Femur (tissue), 1 donor: ENCODE measurements around the gene RXYLT1.
A peak's percentile ranks its signal among the peaks of the same experiment; 100 is the strongest.
"Not testable (repeated sequence)": the region's sequence is repeated elsewhere in the genome, so short reads cannot be mapped to it uniquely, and the experiment has no call there.

Source experiments
- DNase-seq: peaks from one replicate; pipeline ENCODE4 v3.0.0-alpha.2; 2017

RXYLT1 gene, protein sequence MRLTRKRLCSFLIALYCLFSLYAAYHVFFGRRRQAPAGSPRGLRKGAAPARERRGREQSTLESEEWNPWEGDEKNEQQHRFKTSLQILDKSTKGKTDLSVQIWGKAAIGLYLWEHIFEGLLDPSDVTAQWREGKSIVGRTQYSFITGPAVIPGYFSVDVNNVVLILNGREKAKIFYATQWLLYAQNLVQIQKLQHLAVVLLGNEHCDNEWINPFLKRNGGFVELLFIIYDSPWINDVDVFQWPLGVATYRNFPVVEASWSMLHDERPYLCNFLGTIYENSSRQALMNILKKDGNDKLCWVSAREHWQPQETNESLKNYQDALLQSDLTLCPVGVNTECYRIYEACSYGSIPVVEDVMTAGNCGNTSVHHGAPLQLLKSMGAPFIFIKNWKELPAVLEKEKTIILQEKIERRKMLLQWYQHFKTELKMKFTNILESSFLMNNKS

DNA sequence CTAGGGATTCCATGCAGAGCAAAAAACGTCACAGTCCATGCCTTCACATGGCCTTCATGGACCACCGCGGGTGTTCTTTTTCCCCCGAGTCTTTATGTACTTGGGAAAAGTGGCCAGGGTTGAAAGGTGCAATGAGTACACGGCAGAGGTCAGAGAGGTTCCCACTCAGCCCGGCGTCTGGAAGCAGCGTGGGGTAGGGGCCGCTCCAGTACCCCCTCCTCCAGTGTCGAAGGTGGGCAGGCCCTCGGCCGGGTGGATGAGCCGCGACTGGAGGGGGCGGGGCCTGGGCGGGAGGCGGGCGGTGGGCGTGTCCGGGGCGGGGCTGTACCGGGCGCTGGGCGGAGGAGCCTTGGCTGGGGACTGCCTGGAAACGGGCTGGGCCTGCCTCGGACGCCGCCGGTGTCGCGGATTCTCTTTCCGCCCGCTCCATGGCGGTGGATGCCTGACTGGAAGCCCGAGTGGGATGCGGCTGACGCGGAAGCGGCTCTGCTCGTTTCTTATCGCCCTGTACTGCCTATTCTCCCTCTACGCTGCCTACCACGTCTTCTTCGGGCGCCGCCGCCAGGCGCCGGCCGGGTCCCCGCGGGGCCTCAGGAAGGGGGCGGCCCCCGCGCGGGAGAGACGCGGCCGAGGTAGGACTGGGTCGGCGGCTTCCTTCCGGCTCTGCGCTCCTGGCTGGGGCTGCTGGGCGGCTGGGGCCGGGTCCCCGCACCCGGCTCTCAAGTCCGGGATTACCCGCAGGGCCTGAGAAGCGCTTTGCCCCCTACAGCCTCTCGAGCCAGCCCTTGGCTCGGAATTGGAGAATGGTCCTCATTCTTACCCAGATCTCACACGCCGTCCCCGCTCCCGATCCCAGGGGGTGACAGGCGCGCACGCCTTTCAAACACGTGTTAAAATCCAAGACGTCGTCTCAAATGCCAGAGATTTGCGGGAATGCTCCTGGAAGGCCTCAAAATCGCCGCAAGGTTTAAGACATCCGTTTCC is at the start of gene RXYLT1:
Gene RXYLT1, plus strand, starts transcription at position 412 of the 984 bp plus-strand sequence. Its CDS starts 52 bp downstream, at position 464.
- DNase-seq = peak; percentile 95

DNA sequence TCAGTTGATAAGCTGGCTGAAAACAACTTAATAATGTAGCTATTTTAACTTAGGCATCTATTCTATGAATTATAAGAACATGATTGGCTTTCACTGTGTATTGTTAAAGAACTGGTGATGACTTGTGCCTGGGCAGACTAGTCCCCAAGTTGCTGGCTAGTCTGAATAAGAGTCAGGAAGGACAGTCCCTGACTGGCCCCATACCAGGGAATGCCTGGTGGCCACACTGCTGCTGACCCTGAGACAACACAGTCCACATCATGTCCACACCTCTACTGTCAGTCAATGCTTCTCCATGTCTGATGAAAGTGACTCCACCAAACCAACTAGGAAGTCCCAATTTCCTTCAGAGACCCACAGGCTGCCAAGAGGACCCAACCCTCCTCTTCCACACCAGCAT is 46.9 kb upstream of the RXYLT1 start:
- DNase-seq = not testable (repeated sequence)

DNA sequence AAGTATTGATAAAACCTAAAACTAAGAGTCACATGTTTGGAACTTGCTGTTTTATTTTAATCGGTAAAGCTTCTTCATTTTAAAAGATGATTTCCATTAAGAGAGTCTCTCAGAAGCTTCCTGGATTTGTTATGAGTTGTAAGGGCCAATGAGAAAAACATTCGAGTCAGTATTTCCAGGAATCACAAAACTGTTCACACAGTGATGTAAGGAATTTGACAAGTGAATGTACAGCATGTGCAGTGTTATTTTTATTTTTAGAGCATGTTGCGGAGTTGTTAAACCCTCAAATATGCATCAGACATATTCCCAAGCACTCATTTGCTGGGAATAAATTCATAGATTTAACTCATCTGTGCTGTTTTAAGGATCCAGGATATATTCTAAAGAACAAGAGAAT is 46.1 kb upstream of the RXYLT1 start:
- not testable (repeated sequence) for DNase-seq

DNA sequence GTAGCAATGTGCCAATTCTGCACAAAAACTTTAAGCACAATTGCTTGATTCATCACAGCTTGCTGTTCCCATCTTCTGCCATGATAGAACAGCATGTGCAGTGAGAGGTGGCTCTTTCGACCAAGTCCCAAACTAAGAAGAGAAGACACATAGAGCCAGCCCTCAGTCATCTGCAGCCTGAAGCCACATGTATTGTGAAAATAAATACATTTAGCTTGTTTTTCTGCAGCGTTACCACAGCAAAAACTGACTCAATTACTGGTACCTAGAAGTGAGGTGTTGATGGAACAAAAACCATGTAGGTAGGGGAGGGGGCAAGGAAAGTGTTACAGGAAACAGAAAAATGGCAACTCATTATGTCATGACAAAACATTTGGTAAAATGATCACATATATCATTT is 39.2 kb upstream of the RXYLT1 start:
- not testable (repeated sequence) for DNase-seq

DNA sequence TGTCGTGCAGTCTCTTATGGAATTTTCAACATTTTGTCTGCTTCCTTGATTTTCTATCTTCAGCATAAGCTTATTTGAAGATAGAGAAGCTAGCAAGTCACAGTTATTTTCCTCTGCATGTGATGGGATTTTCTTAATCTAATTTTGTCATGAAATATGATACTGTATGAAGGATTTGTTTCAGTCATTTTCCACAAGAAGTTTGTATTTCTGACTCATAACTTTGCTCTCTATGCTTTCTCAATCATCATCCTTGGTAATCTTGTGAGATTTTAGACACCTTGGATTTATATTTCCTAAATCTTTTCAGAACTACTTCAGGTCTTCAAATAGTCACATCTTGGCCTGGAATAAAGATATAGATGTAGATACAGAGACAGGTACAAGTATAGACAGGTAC is 38.3 kb upstream of the RXYLT1 start:
- not testable (repeated sequence) for DNase-seq

DNA sequence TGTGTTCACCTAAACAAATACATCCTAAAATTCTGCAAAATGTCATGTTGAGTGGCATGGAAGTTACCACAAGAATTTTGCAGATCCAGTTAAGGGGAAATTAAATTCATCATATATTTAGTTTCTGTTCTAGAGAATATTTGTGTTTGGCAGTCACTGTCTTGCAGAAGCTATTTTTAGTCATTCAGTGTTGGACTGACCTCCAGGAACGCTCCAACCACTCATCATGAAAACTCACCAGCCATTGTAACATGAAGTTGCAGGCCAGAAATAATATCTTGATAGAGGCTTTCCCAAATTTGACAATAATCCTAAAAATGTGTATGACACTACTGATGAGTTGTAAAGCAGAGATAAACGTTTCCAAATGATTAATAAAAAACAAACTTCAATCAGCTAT is 35.6 kb upstream of the RXYLT1 start:
- not testable (repeated sequence) for DNase-seq

DNA sequence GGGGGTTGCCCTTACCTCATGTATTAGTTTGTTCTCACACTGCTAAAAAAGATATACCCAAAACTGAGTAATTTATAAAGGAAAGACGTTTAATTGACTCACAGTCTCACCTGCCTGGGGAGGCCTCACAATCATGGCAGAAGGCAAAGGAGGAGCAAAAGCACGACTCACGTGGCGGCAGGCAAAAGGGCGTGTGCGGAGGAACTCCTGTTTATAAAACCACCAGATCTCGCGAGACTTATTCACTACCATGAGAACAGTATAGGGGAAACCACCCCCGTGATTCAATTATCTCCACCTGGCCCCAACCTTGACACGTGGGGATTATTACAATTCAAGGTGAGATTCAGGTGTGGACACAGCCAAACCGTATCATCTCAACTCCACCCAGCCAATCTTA is 33.2 kb upstream of the RXYLT1 start:
- not testable (repeated sequence) for DNase-seq

DNA sequence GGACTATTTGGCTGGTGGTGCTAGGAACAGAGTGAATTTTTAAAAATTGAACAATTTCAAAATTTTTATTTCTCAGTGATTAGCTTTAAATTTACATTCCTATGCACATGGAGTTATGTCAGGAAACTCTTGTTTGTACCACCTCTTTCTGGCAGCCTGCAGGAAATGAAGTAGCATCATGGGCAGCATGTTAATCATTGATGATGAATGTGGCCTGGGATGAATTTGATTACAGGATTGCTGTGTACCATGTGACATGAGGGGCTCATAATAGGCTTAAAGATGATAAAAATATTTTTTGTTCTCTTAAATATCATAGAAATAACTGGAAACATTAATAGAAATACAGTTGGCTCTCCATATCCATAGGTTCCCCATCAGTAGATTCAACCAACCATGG is 32.6 kb upstream of the RXYLT1 start:
- not testable (repeated sequence) for DNase-seq

DNA sequence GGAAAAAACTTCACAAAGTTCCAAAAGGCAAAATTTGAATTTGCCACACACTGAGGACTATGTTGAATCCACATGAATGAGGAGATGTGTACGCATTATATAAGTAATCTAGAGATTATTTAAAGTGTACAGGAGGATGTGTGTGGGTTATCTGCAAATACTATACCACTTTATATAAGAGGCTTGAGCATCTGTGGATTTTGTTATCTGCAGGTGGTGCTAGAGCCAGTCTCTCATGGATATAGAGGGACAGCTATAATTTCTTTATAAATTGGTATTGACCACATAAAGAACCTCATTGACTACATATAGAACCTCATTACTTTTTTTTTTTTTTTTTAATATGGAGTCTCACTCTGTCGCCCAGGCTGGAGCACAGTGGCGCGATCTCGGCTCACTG is 32.2 kb upstream of the RXYLT1 start:
- no peak for DNase-seq

DNA sequence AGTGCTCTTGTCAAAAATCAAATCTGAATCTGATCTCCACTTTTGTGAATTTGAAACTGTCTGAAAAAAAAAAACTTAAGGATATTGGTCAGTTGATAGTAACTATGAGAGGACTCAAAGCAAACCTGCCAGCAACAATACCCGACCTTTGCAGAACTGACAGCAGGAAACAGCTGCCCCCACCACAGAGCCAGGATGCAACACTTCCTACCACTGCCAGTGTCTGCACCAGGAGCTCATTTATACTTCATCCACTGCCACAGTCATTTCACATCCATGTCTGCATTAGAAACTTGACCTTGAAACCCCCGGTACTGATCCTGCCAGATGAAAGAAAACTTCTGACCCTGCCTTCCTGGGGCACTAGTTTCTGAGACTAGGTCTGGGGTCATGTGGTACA is 27.4 kb upstream of the RXYLT1 start:
- DNase-seq = peak; percentile 30

DNA sequence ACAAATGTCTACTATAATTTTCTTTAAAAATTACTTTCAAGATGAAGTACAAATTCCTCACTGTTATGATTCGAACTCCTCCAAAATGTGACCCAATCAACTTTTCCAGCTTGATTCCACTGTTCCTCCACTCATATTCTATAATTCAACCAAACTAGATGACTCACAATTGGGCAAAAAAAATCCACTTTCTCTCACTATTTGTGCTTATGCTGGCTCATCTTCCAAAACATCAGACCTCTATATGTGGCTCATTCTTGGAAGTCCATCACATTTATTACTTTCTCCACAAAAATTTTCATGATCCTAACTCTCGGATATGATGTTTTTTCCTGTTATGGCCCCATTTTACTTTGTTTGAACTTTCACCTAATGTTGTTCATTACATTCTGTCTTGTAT is 26.9 kb upstream of the RXYLT1 start:
- DNase-seq = no peak

DNA sequence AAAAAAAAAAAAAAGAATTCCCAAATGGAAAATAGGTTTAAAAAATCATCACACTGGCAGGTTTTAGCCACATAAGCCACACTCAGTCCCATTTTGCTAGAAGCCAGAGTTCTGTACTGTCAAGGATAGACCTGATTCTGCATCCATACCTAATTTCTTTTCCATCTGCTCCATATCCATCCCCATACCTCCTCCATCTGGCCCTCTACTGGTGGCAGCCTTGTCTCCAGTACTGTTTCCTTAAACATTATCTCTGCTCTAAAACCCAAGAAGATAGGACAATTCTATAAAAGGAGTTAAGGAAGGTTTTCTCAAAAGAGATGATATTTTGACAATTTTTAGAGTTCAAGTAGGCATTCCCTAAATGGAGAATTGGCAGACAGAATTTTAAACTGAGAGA is 26.0 kb upstream of the RXYLT1 start:
- DNase-seq = no peak

DNA sequence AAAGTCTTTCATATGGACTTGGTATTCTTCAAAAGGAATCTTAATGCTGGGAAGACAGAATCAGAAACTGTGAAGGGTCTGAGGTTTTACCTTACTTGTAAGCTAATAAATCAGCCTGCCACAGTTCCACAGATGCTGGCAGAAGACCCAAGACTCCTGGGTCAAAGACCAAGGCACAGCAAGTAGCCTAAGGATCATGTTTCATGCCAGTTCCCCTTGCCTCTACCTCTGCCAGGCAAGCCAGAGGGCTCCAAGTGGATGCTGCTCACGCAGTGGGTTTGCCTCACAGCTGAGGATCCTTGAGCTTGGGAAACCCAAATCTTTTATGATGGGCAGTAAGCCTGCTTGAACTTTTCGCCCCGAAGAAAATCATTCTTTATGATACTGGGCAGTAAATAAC is 15.2 kb upstream of the RXYLT1 start:
- DNase-seq = no peak

DNA sequence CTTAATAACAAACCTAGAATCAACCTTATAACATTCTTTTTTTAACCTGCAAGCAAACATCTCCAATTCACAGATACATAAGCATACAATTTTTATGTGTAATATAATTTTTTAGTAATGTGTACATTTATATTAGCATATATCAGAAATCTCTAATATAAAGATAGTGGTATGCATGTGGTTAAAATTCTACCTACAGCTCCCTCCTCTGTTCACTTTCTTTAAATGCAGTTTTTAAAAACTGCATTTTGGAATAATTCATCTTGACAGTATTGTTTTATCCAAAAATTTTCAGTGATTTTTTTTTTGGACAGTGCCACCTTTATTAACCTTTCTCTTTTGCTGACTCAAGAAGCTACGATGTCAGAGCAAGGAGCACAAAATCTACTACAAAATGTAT is 13.2 kb upstream of the RXYLT1 start:
- DNase-seq = no peak

DNA sequence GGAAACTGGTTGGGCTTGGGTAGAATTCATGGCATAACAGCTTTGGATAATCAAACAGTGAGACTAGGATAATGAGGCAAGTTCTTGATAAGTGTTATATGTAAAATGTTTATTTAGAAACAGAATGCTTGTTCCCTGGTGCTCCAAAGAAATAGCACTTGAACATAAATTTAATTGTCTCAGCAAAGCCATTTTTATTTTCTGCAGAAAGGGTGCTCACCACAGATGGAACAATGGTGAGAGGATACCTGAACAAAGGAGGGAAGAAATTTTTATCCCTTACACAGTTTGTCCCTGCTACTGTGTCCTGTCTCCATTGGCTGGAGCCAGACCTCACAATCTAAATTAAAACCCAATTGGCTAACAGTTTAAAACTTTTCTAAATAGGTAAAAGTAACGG is 9.3 kb upstream of the RXYLT1 start:
- no peak for DNase-seq

DNA sequence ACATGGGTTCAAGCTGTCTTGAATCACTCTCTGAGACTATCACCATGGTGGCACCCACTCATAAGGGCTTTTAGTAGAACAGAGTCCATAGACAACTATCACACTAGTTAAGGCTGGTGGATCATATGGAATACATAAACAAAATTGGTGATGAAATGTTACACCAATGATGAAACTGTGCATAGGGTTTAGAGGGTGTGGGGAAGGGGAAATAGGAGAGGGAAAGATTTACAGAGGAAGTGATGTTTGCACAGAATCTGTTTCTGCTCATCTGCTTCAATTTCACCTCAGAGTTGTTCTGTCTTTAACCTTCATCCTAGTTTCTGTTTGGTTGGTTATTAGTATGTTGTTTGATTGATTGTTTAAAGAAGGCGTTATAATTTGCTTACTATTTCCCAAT is 2.4 kb upstream of the RXYLT1 start:
- DNase-seq = no peak

DNA sequence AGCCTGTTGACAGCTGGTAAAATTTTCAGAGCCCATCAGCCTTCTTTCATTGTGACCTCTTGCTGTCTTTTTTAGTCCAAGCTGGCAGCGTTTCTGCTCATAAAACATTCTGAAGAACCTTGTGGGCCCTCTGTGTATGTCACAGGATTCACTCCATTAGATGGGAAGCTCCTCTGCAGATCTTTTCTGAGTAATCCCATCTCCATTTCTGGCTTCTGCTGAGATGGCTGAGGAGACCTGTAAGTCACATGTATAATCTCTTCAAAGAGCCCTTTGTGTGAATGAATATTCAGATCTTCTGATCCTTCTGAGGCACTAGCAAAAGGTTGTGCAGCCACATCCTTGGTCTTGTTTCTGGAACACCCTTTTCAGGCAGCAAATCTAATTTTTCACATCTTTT is 2.8 kb downstream of the RXYLT1 start:
- DNase-seq = no peak

DNA sequence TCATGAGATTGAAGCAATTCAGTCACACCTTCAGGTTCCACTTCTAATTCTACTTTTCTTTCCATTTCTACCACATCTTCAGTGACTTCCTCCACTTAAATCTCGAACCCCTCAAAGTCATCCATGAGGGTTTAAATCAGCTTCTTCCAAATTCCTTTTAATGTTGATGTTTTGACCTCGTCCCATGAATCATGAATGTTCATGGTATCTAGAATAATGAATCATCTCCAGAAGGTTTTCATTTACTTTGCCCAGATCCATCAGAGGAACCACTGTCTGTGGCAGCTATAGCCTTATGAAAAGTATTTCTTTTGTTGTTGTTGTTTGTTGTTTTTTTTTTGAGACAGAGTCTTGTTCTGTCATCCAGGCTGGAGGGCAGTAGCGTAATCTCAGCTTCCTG is 7.6 kb downstream of the RXYLT1 start:
- no peak for DNase-seq

DNA sequence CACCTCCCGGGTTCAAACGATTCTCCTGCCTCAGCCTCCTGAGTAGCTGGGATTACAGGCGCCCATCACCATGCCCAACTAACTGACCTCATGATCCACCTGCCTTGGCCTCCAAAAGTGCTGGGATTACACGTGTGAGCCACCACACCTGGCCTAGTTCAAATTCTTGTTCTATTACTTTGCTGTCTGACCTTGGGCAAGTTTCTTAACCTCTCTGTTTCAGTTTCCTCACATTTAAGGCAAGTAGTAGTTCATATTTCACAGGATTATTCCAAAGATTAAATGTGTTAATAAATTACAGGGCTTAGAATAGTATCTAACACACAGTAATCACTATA is 10.9 kb downstream of the RXYLT1 start:
- DNase-seq = no peak

DNA sequence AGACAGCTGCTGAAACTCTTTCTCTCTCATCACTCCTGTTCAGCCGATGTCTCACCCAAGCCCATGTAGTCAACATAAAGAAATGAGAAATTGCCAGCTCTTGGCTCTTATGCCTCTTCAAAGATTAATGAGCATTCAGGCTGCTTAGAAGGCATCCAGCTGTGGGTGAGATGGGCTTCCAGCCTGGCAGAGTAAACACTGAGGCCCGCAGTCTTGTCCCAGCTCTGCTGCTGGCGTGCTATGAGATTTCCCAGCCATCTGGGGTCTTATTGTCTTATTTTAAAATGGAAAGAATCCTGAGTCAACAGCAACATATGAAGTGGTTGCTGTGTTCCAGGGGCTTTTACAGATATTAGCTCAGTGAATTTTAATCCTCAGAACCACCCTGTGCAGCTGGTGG is 12.6 kb downstream of the RXYLT1 start:
- DNase-seq = peak; percentile 27

DNA sequence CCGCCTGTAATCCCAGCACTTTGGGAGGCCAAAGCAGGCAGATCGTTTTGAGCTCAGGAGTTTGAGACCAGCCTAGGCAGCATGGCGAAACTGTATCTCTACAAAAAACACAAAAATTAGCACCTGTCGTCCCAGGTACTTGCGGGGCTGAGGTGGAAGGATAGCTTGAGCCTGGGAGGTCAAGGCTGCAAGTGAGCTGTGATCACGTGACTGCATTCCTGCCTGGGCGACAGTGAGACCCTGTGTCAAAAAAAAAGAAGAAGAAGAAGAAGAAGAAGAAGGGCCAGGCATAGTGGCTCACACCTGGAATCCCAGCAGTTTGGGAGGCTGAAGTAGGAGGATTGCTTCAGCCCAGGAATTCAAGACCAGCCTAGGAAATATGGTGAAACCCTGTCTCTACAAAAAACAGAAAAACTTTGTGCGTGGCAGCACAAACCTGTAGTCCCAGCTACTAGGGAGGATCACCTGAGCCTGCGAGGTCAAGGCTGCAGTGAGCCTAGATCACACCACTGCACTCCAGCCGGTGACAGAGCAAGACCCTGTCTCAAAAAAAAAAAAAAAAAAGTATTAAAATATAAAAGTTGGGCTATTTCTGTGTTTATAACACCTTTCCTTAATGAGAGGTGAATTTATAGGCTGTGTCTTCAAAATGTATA is 15.5 kb downstream of the RXYLT1 start:
- no peak for DNase-seq

DNA sequence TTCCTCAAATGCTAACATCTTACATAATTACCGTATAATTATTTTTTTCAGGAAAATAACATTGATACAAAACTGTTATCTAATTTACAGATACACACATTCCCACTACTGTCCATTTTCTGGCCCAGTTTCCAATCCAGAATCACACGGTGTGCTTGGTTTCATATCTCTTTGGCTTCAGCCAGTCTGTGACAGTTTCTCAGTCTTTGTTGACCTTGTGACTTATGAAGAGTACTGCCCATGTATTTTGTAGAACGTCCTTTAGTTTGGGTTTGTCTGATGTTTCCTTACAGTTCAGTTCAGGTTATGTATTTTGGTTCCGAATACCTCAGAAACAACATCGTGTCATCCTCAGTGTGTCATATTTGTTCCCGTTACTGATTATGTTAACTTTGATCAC is 16.2 kb downstream of the RXYLT1 start:
- DNase-seq = no peak

DNA sequence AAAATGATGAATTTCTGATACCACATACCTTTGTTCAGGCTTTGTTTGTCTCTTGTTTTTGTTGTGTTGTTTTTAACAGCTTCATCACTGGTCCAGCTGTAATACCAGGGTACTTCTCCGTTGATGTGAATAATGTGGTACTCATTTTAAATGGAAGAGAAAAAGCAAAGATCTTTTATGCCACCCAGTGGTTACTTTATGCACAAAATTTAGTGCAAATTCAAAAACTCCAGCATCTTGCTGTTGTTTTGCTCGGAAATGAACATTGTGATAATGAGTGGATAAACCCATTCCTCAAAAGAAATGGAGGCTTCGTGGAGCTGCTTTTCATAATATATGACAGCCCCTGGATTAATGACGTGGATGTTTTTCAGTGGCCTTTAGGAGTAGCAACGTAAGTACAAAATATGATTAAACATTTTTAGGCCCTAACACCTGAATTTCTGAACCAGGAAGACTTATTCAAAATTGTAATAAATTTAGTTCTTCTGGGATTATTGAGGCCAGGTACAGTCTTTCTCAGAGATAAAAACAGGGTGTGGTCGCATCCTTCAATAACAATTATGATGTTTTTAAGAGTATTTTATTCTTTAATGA is 22.4 kb downstream of the RXYLT1 start:
- DNase-seq = no peak
